WI38 (cell line): ENCODE data around the gene IFITM1.

Experiments
- H3K4me3 ChIP-seq: 2 replicates; pipeline ENCODE4 v1.5.1; 2011; ENCODE audit warnings: low read depth, mild to moderate bottlenecking, control low read depth, low read length
- TF ChIP-seq, protein P1 (sequence below): IDR thresholded peaks from 2 replicates; pipeline ENCODE4 v1.5.1; 2012; ENCODE audit warnings: low read depth, mild to moderate bottlenecking, control low read depth, low read length

IFITM1 gene

DNA sequence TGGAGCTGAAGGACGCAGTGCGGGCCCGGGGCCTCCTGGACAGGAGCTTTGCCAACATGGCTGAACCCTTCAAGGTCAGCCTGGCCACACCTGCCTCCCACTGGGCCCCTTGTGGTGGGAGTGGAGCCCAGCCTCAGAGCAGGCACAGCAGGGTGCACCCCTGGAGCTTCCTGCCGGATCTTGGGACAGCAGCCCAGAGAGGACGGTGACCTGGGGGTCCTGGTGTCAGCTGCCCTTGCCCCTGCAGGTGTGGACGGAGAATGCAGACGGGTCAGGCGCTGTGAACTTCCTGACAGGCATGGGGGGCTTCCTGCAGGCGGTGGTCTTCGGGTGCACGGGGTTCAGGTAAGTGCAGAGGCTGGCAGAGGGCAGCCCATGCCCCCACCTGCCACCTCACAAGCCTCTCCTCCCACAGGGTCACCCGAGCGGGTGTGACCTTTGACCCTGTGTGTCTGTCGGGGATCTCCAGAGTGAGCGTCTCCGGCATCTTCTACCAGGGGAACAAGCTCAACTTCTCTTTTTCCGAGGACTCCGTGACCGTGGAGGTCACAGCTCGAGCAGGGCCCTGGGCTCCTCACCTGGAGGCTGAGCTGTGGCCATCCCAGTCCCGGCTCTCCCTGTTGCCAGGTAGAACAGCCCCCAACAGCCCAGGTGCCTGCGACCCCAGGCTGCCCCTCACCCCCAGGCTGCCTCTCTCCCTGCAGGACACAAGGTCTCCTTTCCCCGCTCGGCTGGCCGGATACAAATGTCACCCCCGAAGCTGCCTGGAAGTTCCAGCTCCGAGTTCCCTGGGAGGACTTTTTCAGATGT lies 19.8 kb upstream of the IFITM1 start:
- TF ChIP-seq, protein P1, sequence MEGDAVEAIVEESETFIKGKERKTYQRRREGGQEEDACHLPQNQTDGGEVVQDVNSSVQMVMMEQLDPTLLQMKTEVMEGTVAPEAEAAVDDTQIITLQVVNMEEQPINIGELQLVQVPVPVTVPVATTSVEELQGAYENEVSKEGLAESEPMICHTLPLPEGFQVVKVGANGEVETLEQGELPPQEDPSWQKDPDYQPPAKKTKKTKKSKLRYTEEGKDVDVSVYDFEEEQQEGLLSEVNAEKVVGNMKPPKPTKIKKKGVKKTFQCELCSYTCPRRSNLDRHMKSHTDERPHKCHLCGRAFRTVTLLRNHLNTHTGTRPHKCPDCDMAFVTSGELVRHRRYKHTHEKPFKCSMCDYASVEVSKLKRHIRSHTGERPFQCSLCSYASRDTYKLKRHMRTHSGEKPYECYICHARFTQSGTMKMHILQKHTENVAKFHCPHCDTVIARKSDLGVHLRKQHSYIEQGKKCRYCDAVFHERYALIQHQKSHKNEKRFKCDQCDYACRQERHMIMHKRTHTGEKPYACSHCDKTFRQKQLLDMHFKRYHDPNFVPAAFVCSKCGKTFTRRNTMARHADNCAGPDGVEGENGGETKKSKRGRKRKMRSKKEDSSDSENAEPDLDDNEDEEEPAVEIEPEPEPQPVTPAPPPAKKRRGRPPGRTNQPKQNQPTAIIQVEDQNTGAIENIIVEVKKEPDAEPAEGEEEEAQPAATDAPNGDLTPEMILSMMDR: no peak
- H3K4me3 ChIP-seq: no peak overlapping the region

DNA sequence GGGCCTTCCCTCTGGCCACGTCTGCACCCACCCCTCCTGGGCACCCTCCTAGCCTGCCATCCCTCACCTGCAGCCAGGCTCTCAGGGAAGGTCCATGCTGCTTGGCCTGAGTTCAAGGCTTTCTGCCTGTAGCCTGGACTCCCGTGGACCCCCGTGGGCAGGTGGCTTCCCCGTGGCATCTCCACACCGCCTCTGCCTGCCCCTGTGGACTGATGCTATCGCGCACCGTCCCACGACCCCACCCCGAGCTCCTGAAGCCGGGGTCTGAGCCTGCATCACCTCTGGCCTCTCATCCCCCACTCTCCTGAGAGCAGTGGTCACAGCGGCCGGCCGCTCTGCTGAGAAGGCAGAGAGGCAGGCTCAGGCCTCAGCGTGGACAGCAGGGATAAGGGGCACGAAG lies 19.1 kb upstream of the IFITM1 start:
- TF ChIP-seq, protein P1: no peak
- H3K4me3 ChIP-seq: no peak overlapping the region

DNA sequence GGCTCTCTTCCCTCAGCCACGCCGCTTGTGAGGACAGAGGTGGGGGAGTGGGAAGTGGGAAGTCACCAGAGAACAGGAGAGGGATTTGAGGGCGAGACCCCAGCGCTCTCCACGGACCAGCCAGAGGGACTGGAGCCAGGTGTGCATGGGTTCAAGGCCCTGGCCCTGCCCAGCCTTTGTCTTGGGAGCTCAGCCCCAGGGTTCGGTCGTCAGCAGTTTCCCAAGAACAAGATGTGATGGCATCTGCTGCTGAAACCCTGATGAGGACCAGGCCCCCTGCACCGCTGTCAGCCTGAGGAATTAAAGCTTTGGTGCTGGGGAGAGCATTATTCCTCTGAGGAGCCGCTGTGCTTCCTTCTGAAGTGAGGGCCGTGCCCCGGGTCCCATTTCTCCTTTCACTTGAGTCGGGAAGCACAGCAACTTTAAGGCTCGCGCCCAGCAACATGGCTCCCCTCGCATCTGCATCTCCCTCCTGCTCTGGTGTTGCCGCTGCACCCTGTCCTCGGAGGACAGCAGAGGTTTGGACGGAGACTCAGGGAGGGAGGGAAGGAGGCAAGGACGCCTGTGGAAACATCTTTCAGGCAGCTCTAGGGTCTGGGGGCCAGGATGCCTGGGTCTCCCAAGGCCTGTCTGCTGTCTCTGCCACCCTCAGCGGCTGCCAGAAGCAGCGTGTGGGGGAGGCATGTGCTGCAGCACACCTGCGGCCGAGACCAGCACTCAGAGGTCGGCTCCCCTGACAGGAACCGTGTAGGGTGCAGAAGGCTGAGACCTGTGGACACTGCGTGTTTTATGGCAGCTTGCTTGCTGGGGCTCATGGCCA lies 18.3 kb upstream of the IFITM1 start:
- no peak overlapping the region for H3K4me3 ChIP-seq
- TF ChIP-seq, protein P1: no peak

DNA sequence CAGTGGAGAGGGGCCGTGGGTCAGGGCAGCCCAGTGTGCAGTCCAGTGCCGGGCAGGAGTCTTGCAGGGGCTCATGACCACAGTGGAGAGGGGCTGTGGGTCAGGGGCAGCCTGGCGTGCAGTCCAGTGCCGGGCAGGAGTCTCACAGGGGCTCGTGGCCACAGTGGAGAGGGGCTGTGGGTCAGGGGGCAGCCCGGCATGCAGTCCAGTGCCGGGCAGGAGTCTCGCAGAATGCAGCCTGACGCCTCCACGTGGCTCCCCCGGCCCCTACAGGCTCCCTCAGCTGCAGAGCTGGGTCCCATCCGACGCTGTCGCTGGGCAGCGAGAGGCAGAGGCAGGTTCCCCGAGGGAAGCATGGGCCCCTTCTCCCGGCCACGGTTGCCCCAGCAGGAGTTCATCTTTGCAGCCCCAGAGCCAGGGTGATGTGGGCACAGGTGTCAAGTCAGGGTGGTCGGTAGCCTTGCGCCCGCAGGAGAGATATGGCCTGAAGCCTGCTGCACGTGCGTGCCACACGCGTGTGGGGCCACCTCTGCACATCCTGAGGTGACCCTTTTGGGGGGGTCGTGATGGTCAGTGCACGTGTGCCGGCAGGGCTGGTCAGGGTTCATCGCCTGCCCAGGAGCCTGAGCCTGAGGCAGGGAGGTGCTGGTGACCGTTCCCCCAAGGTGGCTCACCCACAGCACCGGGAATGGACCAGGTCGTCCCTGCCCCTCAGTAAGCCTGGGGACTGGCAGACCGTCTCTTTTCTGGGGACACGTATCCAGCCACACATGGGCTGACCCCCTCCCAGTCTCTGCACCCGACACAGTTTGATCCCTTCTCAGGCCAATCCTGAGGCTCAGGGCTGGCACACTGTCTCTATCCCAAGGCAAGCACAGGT lies 17.4 kb upstream of the IFITM1 start:
- TF ChIP-seq, protein P1: no peak
- no peak overlapping the region for H3K4me3 ChIP-seq

DNA sequence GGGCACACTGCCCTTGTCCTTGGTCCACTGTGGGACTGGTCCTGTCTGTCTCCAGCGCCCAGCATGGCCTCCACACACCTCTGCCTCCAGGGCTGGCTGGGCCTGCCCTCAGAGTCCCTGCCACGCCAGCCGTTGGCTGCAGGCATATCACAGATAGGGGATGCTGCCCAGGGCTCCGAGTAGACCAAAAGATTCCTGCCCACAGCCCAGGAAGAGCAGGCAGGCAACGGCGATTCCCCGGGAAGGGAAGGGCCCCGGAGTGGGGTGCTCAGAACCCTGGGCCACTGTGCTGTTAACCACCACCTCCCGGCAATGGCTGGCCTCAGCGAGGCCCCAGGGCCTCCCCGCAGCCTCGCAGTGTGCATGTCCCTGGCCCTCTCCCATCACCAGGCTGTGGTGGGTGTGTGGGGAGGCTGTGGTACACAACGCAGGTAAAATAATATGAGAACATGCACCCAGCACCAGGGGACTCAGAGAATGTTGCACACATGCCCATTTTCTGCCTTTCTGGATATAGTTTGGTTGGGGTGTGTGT lies 16.7 kb upstream of the IFITM1 start:
- TF ChIP-seq, protein P1: no peak
- no peak overlapping the region for H3K4me3 ChIP-seq

DNA sequence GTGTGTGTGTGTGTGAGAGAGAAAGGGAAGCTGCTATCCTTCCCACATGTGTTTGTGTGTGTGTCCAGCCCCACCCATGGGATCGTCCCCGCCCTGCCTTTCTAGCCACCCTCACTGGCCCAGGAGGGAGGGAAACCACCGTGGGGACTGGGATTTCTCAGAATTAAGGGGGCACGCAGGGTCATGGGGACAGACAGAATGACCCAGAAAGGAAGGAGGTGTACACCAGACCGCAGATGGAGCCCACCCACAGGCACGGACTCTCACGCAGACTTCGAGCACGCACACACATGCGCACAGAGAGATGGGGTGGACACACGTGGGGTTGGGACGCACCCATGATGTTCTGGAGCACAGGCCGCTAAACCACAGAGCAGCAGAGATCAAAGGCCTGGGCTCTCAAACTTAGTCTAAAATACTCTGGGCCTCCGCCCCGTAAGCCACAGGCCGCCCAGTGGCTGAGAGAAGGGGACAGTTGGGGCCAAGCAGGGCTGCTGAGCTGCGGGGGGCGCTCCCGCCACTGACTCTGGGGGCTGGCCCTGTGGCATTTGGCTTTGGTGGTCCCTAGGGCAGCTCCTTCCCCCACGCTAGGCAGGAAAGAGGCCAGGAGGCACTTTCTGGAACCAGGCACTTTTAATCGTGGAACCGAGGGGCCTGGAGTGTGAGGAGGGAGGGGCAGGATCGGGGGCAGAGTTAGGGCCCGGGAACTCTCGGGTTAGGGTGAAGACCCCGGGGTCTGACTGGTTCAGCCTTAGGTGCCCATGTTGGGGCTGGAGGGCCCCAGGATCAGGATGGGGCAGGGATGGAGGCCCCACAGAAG lies 16.0 kb upstream of the IFITM1 start:
- no peak overlapping the region for H3K4me3 ChIP-seq

More for the DNA sequence above, 16.0 kb upstream of the IFITM1 start:
- TF ChIP-seq, protein P1: no peak
